C4-2B (cell line): ENCODE results near the gene CCNT2.
"Not testable (repeated sequence)": the region's sequence is repeated elsewhere in the genome, so short reads cannot be mapped to it uniquely, and the experiment has no call there.

Source experiments
- H3K27ac ChIP-seq: fragments of 450-650 bp; 2 replicates; pipeline ENCODE4 v1.5.1; 2017
- ZFX ChIP-seq: fragments of 450-650 bp; IDR thresholded peaks from 2 replicates; pipeline ENCODE4 v1.6.1; 2017
- TF ChIP-seq, protein P1 (sequence below): fragments of 450-650 bp; conservative IDR thresholded peaks from 2 replicates; pipeline ENCODE4 v1.5.1; 2017; ENCODE audit warnings: mild to moderate bottlenecking

Gene CCNT2

DNA sequence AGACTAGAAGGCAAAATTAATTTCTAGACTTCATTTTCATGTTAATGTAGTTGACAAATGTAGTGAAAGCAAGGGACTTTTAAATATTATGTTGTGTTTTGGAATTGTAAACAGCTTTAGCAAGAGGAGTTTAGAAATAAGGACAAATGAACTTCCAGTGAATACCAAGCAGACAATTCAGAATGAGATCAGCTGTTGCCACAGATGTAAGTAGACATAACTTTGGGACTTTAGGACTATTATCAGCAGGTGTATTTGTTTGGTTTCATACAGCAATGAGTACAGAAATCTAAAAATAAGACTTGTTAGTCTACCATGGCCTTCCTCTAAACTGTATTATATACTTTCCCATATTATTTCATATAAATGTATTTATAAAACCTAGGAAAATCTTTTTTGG is 34.2 kb upstream of the CCNT2 start:
- TF ChIP-seq, protein P1, sequence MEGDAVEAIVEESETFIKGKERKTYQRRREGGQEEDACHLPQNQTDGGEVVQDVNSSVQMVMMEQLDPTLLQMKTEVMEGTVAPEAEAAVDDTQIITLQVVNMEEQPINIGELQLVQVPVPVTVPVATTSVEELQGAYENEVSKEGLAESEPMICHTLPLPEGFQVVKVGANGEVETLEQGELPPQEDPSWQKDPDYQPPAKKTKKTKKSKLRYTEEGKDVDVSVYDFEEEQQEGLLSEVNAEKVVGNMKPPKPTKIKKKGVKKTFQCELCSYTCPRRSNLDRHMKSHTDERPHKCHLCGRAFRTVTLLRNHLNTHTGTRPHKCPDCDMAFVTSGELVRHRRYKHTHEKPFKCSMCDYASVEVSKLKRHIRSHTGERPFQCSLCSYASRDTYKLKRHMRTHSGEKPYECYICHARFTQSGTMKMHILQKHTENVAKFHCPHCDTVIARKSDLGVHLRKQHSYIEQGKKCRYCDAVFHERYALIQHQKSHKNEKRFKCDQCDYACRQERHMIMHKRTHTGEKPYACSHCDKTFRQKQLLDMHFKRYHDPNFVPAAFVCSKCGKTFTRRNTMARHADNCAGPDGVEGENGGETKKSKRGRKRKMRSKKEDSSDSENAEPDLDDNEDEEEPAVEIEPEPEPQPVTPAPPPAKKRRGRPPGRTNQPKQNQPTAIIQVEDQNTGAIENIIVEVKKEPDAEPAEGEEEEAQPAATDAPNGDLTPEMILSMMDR: no peak
- TF ChIP-seq ZFX: no peak
- no peak overlapping the region for H3K27ac ChIP-seq

DNA sequence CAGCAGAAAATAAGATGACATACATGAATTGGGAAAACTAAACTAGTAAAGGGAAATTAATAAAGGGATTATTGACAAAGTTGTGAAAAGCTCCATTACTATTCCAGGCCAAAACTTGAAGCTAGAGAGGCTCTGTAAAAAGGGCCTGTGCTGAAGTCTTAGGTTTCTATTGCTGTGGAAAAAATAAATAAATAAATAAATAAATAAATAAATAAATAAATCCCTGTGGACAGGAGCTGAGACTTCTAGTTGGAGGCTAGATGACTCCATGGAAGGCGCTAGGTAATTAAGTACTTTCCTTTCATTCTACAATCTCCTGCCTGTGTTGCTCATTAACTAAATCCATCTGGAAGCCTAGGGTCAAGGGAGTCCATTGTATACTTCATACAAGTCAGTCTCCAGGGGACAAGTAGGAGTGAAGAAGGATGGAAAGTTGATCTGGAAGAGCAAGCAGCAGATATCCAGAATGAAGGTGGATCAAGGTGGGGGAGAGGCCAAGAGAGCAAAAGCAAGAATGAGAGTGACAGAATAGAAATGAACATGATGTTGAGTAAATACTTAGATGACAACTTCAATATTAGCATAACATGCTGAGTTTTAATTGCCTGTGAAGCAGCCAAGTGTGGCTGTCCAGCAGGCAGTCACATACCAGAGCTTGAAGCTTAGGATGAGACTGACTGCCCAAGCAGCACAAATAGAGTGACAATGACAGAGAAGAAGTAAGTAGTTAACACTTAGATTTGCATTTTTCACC is 26.2 kb upstream of the CCNT2 start:
- no peak for TF ChIP-seq ZFX
- TF ChIP-seq, protein P1: no peak
- H3K27ac ChIP-seq: no peak overlapping the region

DNA sequence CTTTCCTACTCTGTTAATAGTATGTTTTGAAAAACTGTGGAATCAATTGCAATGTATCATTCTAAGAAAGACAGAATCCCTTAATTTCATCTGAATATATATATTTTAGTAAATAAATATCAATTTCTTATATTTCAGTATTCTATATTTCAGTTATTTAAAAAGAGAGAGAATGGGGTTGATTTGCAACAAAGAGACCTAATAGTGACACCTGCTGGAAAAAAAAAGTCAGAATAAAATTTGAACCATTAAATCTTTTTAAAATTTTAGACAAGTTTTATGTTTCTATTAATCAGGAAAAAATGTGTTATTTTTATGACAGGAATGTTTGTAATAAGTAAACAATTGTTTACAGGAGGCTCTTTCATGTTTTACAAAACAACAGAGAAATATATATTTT is 20.7 kb upstream of the CCNT2 start:
- no peak overlapping the region for H3K27ac ChIP-seq
- no peak for TF ChIP-seq ZFX
- TF ChIP-seq, protein P1: peak; percentile 60

DNA sequence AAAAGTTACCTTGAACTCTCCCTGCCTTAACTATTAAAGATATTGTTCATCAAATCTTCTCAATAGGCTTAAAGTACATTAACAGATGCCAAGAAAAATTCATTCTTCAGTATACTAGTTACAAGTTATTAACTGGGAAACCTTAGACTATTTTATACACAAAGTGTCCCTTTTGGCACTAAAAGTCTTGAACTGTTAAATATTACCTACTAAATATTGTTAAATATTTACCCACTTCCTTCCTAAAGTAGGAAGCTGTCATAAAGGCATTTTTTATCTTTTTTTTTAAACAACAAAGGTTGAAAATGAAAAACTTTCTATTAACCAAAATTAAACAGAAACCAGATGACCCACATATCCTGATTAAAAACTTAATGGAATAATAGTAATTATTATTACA is 19.4 kb upstream of the CCNT2 start:
- no peak for TF ChIP-seq ZFX
- TF ChIP-seq, protein P1: no peak
- no peak overlapping the region for H3K27ac ChIP-seq

DNA sequence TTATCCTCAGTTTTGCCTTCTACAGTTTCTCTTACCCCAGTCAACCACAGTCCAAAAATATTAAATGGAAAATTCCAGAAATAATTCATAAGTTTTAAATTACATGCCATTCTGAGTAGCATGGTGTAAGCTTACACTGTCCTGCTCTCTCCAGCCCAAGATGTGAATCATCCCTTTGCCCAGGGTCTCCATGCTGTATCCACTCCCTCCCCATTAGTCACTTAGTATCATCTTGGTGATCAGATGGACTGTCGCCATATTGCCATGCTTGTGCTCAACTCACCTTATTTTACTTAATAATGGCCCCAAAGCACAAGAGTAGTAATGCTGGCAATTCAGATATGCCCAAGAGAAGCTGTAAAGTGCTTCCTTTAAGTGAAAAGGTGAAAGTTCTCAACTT is 18.5 kb upstream of the CCNT2 start:
- H3K27ac ChIP-seq: no peak overlapping the region
- TF ChIP-seq, protein P1: no peak
- TF ChIP-seq ZFX: no peak

DNA sequence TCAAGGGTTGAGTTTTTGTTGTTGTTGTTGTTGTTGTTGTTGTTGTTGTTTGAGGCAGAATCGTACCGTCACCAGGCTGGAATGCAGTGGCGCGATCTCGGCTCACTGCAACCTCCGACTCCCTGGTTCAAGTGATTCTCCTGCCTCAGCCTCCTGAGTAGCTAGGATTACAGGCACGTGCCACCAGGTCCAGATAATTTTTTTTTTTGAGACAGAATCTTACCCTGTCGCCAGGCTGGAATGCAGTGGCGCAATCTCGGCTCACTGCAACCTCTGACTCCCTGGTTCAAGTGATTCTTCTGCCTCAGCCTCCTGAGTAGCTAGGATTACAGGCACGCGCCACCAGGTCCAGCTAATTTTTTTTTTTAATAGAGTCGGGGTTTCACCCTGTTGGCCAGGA is 14.9 kb upstream of the CCNT2 start:
- H3K27ac ChIP-seq: not testable (repeated sequence)

DNA sequence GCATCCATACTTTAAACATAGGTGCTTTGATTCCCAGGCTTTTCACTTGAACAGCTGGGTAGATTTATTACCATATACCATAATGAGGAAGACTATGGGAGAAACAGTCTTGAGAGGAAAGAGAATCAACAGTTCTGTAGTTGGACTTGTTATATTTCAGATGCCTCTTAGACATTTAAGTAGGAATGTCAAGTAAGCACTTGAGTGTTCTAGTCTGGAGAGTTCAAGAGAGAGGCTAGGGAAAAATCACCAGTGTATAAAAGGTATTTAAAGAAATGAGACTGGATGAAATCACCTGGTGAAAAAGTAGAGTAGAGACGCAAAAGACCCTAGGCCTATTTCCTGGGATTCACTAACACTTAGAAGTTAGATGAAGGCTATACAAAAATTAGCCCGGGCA is 13.5 kb upstream of the CCNT2 start:
- no peak for TF ChIP-seq ZFX
- no peak overlapping the region for H3K27ac ChIP-seq

DNA sequence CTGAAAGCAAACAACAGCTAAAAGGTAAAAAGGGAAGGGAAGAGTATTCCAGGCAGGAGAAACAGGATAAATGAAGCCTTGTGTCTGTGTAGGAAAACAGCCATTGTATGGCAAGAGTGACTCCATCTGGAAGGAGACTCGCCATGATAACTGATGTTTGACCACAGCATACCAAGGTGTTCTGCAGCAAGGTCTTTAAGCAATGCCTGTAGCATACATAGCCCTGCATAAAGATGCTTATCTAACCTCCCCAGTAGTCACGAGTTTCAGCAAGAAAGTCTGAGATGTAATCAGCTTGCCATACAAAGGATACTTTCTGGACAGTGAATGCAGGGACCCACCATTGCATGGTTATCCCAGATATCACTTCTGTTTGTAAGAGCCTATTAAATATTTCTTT is 11.9 kb upstream of the CCNT2 start:
- TF ChIP-seq, protein P1: no peak
- no peak for TF ChIP-seq ZFX
- H3K27ac ChIP-seq: no peak overlapping the region

DNA sequence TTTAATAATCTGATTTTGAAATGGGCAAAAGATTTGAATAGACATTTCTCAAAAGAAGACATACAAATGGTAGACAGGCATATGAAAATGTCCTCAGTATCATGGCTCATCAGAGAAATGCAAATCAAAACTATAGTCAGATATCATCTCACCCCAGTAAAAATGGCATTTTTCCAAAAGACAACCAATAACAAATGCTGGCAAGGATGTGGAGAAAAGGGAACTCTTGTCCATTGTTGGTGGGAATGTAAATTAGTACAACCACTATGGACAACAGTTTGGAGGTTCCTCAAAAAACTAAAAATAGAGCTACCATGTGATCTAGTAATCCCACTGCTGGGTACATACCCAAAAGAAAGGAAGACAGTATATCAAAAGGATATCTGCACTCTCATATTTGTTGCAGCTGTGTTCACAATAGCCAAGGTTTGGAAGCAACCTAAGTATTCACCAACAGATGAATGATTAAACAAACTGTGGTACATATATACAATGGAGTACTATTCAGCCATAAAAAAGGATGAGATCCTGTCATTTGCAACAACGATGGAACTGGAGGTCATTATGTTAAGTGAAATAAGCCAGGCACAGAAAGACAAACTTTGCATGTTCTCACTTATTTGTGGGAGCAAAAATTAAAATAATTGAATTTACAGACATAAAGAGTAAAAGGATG is 11.0 kb upstream of the CCNT2 start:
- H3K27ac ChIP-seq: not testable (repeated sequence)
